HG03175 (cell line): ENCODE measurements around the gene TNS3.
"Not testable (repeated sequence)": the region's sequence is repeated elsewhere in the genome, so short reads cannot be mapped to it uniquely, and the experiment has no call there.

Source experiments
- ATAC-seq: cut with Tn5 transposase; IDR thresholded peaks from one replicate; pipeline ENCODE4 v1.9.1; 2021; ENCODE audit warnings: mild to moderate bottlenecking, moderate library complexity; ENCODE audit not compliant: unreplicated experiment

The TNS3 gene

DNA sequence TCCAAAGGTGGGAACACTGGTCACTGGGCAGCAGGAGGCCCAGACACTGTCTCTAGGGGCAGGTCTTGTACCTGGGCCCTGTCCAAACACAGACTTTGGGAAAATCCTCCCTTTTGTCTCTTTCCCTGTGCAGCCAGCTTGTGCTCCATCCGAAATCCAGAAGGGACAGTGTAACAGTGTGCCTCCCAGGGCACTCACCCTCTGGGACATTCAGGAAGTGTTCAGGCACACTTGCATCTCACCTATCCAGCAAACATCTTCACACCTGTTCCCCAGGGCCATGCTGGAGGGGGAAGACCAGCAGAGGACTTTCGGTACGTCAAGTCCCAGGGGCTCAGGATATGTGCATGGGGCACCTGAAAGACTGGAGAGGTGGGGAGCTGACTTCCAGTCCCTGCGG, 38.9 kb downstream of the TNS3 start:
- ATAC-seq, result no peak

DNA sequence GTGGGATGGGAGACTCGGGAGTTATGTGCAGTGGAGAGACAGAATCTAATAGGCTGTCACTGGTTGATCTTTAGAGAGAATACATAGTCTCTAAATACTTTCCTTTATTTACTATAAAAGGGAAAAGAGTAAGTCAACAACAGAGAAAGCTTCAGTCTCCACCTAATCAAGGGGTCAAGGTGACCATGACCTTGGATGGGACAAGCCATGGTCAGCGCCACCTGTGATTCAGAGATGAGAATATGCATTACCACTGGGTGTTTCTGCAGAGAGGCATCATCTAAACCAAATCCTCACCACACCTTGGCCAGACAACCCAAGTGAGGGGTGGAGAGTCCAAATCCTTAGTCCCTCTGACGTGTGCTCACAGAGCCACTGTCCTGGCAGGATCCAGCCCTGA, 39.9 kb downstream of the TNS3 start:
- ATAC-seq, result no peak

DNA sequence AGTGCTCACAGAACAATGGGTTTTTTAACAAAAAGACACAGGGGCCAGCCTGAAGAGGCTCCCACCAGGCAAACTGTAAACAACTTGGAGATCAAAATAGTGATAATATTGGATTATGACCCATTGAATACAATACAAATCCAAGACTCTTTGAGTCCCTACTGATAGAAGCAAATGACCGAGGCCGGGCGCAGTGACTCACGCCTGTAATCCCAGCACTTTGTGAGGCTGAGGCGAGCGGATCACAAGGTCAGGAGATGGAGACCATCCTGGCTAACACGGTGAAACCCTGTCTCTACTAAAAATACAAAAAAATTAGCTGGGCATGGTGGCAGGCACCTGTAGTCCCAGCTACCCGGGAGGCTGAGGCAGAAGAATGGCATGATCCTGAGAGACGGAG, 40.4 kb downstream of the TNS3 start:
- ATAC-seq, result not testable (repeated sequence)

DNA sequence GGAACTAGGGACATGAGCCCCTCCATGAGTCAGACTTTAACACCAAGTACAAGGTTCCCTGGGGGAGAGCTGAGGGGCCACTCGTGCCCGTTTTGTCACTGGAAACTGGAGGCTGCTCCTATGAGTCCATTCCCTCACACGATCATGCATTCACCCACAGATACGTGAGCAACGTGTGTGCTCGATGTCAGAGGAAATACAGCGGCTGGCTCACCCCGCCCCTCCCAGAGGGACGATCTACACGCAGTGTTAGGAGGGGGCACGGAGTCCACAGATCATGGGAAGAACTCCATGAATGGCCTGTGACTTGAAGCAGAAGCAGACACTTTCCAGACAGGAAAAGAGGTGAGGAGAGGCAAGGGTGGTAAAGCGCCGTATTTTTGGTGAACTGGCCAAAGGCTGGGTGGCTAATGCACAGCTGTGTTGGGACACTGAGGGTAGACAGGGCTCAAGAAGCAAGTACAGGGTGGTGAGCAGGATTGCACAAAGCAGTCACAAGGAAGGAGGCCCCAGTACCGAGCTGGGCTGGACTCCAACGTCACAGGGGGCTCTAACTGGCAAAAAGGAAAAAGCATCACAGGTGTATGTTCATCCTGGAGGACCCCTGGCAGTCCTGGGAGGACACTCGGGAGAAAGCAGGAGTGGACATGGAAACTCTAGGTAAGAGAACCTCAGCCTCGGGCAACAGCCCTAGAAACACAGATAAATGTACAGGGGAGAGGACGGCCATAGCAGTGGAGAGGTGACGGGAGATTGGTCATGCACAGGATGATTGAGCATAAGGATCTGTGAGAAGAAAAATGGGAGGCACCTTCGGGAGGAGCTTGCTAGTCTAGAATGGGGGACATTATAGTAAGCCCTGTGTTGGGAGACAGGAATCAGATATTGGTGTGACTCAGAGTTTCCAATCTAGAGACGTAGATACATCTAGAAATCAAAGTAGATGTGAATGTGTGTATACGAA, 41.2 kb downstream of the TNS3 start:
- no peak for ATAC-seq

DNA sequence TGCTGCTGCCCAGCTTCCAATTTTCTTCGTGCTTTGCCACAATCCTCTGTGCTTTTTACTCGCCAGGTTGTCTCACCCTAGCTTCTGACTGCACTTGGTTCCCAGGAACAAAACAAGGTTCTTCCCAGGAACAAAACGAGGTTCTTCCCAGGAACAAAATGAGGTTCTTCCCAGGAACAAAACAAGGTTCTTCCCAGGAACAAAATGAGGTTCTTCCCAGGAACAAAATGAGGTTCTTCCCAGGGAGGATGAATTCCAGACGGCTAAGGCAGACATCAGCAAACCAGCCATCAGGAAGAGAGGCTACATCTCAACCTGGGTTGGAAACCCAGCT, 41.9 kb downstream of the TNS3 start:
- no peak for ATAC-seq

DNA sequence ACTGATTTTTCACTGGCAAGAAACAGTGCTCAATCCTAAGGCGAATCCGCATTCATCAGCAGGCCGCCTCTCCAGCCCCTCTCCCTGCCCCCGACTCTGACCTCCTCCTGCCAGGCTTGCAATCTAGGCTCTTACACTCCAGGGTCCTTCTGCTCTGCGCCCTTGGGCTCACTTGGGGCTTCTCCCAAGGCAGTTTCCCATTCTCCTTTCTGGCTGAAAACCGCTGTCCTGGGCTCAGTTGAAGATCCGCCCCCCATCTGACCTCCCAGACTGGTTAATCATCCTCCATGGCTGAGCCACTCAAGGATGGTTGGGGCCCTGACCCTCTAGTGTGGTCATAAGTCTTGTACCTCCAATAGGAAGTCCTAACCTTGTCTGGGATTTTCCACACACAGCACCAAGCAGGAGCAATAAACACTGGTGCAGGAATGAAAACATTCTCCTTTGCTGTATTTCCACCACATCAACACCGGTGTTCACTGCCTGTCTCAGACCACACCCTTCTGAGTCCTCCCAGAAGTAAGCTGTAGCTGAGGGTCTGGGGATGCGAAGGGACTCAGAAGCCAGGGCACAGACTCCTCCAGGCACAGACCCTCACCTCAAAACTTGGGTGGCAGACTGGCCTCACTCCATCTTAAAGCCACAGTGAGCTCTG, 42.4 kb downstream of the TNS3 start:
- no peak for ATAC-seq

DNA sequence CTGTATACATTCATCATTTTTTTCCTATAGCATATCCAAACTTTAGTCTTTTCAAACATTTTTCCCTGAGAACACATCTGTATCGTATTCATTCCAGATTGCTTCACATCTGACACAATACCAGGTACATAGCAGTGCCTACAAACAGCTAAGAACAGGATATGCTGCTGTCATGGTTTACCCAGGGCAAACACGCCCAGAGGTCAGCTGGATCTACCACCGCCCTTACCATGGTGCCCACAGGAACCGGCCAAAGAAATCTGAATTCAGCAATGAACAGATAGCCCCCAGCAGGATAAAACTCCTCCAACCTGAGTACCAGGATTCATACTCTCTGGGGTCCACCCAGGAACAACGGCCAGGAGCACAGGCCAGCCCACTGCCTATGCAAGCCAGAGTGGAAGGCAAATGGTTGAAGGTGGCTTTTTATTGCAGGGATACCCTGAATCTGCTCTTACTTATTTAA, 43.0 kb downstream of the TNS3 start:
- ATAC-seq, result no peak

DNA sequence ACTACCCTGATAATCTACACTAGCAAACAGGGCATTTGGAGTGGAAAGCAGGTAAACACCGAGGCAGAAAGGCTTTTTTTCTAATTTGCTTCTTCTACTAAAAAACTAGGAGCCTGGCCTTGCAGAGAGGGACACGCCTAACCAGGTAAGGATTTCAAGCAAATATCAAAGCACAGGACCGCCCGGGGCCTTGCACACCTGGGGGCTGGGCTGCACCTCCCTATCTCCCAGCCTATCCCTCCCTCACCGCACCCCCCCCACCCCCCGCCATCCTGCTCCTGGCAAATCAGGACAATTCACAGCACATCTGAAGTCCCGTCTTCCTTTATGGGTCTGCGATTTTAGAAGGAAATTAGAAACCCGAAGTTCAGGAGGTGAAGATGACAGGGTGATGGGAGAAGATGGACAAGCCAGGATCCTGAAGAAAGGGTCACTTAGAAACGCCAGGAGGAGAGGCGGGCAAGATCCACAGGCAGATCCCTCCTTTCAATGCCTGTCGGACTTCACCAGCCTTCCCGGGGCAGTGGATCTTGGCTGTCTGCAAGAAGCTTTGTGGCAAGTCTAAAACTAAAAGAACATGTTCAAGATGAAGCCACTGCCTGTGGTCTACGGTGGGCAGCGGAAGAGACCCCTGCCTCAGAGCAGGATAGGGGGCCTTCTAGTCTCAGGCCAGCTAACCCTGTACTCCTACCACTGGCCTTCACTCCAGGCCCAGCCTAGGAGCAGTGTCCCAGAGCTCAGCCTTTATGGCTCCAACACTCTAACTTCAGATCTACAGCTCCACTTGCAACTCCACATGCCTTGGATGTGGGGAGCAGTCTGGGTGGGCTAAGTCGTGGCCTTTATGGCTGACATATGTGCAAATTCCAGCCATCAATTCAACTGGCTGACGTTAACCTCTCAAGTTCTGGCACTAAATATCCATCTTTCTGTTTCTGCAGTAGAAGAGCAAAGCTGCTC, 43.9 kb downstream of the TNS3 start:
- no peak for ATAC-seq

DNA sequence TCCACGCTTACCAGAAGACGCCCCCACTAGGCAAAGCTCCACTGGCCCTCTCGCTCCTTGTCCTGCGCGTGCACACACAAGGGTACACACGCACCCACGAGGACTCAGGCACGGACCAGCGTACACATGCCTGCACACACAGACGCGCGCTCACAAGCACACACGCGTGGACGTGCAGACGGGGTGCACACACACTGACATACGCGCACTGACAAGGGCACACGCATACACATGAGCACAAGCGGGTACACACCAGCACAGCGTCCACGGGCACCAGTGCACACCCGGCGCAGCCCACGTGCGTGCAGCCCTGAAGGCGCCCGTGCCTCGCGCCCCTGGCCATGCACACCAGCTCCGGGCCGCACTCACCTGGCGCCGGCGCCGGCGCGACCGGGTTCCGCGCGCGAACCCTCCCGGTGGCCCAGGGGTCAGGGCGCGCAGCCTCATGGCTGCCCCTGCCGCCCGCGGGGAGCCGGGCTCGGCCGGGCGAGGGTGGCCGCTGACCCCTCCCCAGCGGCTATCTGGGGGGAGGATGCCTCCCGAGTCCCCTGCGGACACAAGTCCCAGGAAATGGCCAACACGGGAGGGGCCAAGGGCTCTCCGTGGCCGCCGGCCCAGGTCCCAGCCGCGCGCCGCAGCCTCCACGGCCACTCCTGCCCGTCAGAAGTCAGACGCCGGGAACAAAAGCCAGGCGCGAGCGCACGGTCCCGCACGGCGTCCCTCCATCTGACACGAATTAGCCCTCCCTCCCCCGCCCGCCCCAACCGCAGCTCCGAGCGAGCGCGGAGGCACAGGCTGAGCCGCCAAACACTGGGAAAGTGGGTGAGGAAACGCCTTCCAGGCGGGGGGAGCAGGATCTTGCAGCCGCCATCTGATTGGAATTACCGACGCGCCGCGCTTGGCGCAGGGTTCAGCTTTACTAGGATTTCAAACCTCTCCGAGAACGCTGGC, 45.0 kb downstream of the TNS3 start:
- no peak for ATAC-seq

DNA sequence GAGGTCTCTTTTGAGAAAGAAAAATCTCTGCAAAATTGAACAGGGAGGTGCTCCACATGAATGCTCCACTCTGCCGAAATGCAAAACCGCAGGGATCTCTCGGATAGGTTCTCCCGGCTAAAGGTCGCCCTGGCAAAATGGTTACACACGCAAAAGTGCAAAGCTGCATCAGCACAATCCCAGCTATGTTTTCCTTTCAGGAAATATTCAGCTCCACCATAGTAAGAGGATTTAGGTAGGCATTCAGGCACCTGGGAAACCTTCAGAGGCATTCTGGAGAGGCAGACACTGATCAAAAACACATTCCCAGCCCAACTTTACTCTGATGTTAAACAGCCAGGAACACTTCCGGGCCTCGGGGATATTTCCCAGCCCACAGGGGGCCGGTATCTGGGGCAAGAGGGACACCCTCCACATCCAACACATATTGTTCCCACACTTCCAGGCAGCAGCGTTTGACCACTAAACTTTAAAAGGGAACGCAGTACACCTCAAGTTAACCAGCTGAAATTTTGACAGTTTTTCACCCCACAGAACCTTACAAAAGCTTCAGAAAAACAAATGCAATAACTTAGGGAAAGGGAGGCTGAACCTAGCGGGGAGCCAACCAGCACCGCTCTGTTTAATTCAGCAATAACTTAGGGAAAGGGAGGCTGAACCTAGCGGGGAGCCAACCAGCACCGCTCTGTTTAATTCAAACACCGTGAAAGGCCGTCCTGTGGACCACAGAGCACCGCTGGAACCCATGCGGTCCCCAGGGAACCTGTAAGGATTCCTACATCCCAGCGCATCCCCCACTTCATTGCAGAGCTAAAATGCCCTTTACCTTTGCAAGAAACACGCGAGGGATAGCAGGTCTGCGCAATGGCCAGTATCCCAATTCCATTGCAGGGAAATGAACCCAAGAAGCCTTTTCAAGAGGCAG, 45.9 kb downstream of the TNS3 start:
- no peak for ATAC-seq

DNA sequence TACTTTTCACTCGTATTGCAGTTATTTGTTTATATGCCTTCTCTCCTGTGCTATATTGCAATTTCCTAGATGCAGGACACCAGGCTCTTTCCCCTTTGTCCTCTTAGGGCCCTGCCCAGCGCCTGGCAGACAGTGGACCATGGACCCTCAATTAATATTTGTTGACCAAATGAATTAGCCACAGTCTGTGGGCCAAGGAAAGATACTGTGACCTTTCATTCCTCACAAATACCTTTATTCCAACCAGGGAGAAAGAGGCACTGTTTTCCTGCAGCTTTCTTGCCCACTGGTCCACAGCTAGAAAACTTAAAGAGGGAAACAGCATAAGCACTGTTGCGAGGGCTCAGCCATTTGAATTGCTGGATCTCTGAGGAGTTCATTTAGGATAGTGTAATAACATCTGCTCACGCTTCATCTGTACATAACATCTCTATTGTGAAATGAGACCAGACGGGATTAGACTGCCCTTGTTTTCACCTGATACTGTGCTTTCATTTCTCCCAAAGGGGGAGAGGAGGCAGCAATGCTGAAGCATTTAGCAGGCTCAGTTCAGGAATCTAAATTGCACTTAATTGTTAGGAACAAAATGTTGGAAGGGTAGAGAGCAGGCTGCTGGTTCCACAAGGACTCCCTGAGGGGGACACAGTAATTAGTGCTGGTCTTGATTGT, 46.7 kb downstream of the TNS3 start:
- ATAC-seq, result no peak

DNA sequence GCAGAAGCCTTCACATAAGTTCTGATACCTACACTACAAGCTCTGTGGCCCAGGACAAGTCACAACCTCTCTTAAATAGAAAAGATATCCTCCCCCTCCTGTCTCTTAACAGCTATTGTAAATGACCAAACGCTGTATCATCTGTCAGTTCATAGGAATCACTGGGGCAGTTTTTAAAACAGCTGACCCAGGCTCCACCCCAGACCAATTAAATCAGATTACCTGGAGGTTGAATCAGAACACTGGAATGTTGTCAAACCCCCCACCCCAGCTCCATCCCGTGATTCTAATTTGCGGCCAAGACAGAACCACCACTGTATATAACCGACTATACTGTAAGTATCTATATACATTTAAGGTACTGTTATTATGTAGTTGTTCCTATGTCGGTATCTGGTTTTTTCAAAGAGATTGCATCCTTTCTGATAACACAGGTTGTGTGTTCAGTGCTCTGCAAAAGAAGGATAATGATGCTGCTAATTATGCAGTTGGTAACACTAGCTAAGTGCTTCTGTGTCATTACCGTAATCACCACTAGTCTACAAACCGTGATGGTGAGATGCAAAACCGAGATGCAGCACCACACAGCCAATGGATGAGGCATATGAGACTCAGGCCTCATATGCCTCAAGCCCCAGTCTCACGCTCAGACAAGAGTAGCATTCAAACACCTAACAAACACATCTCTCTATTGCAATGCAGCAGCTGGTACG, 47.4 kb downstream of the TNS3 start:
- no peak for ATAC-seq

DNA sequence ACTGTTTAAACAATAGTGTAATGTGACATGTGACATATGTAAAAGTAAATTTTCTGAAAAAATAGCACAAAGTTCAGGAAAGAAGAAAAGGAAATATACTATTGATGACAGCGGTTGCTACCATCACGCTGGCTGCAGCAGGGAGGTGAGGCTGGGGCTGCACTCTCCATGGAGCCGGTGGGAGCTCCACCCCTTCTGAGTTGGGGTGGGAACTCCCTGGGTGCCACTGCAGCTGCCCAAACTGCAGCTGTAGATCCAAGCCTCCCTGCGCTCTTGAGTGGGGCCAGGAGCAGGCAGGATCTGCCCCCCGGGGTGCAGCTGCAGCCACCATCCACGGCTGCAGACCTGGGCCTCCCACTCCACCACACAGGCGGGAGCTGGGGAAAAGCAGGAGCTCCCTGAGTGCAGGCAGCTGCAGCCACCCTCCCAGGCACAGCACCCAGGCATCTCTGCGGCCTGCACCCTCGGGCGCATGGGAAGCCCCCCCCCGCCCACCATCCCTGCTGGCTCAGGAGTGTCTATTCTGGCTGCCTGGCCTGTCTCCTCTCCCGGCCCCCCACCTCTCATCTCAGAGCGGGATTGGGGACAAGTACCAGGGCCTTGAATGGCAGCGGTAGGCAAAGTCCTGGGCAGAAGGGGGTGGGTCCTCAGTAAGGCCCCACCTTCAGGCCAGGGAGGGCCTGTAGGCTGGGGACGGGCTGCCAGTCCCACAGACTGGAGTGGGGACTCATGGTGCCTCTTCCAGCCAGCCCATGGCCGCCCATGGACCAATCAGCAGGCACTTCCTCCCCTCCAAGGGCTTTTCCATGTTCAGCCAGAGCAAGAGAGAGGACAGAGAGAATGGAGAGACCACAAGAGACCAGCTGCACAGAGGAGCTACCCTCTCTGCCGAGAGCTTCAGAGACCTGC, 50.1 kb downstream of the TNS3 start:
- ATAC-seq, result no peak

DNA sequence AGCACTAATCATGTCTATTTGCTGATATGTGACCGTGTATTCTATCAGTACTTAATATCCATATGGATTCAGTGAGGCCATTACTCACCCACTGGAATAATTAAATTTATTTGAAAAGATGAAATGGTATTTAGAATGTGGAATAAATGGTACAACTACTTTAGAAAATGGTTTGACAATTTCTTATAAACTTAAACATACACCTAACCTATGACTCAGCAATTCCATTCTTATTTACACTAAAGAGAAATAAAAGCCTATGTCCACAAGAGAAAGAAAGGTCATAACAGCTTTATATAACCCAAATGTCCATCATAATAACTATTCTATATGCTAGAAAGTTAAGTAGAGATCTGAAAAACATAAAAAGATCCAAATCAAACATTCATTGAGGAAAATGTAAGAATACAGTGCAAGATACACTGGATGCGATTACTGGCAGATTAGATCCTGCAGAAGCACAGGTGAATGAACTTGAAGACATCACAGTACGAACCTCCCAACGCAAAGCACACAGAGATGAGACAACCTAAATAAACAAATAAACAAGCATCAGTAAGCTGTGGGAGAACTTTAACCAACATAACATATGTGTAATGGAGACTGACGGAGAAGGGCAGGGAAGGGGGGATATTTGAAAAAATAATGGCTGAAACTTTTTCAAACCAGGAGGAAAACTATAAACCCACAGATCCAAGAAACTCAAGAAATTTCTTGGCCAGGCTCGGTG, 51.9 kb downstream of the TNS3 start:
- ATAC-seq, result no peak

DNA sequence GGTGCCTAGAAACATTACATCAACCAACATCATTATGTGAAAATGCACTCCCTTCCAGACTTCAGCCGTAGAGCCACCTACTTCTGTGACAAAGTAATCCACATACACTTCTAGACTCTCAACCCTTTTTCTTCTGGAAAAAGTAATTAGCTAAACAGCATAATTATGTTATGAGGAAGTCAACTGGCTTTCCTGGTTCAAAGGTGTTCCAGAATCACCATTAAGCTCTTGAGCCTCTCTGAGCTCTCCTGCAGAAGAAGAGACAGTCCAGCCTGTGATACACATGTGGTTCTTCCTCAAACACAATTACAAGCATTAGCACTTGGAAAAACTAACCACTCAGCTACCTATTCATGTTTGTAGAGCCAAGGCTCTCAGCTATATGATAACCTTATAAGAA, 52.5 kb downstream of the TNS3 start:
- ATAC-seq, result no peak

DNA sequence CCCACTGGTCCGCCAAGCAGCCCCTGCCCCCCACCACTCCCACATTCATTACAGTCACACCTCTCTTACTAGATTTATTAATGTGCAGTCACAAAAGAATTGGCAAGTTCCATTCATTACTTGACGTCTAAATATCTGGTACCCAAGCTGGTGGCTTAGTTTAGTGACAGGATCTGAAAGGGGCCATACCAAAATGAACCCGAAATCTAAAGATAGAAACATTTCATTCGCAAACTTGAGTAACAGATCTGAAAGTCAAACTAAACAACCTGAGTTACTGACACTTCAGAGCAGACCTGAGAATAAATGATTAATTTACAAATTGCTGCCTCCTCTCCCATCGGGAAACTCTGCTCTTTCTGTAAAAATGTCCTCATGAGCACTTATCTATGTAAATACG, 53.4 kb downstream of the TNS3 start:
- no peak for ATAC-seq
